GM12801 (cell line): ENCODE data around the gene MFRP.

Source experiments
- TF ChIP-seq, protein P1 (sequence below): IDR thresholded peaks from one replicate; pipeline ENCODE4 v1.5.1; 2011; ENCODE audit warnings: control low read depth; ENCODE audit not compliant: insufficient read length; ENCODE audit errors: extremely low read depth

MFRP gene

DNA sequence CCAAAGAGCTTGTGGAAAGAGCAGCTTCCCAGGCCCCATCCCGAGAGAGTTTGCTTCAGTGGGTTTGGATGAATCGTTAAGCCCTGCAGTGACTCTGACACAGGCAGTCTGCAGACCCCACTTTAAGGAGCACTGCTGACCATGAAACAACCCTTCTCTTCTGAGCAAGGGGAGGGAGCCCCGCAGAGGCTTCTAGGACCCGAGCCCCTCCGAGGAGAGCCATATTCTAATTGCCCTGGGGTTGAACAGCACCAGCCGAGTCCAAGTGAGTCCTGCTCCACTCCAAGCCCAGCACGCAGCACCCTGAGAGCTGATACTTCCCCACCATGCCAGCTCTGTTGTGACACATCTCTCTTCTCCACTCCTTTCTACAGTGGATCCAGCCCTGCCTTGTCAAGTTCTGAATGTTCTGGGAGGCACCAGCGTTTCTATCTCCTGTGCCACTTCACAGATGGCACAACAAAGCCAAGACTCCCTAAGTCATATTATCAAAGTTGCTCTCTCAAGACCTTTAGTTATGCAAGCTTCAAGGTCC lies 24.6 kb upstream of the MFRP start:
- TF ChIP-seq, protein P1, sequence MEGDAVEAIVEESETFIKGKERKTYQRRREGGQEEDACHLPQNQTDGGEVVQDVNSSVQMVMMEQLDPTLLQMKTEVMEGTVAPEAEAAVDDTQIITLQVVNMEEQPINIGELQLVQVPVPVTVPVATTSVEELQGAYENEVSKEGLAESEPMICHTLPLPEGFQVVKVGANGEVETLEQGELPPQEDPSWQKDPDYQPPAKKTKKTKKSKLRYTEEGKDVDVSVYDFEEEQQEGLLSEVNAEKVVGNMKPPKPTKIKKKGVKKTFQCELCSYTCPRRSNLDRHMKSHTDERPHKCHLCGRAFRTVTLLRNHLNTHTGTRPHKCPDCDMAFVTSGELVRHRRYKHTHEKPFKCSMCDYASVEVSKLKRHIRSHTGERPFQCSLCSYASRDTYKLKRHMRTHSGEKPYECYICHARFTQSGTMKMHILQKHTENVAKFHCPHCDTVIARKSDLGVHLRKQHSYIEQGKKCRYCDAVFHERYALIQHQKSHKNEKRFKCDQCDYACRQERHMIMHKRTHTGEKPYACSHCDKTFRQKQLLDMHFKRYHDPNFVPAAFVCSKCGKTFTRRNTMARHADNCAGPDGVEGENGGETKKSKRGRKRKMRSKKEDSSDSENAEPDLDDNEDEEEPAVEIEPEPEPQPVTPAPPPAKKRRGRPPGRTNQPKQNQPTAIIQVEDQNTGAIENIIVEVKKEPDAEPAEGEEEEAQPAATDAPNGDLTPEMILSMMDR, result no peak

DNA sequence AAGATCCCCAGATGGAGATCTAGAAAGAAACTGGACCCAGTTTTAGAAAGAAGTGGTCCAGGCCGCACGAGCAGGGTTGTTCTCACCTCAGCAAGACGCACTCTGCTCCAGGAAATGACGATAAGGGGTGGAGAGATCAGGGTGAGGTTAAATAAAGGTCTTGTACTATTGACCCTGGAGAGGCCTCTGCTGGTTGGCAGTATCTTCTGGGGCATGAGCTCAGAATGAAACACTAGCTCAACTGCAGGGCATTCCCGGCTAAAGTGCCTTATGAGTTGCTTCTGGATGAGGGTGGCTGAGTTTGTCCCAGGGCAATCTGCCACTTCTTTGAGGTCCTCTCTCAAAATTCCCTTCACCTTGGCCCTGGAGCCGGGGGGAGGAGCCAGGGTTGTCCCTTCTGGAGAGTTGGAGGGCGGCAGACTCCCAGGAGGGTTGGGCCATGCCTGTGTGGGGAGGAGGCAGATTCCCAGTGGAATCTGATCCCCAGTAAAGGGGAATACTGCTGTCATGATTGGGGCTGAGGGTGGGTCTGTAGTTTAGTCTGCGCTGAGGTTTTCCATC lies 24.1 kb upstream of the MFRP start:
- TF ChIP-seq, protein P1, result no peak

DNA sequence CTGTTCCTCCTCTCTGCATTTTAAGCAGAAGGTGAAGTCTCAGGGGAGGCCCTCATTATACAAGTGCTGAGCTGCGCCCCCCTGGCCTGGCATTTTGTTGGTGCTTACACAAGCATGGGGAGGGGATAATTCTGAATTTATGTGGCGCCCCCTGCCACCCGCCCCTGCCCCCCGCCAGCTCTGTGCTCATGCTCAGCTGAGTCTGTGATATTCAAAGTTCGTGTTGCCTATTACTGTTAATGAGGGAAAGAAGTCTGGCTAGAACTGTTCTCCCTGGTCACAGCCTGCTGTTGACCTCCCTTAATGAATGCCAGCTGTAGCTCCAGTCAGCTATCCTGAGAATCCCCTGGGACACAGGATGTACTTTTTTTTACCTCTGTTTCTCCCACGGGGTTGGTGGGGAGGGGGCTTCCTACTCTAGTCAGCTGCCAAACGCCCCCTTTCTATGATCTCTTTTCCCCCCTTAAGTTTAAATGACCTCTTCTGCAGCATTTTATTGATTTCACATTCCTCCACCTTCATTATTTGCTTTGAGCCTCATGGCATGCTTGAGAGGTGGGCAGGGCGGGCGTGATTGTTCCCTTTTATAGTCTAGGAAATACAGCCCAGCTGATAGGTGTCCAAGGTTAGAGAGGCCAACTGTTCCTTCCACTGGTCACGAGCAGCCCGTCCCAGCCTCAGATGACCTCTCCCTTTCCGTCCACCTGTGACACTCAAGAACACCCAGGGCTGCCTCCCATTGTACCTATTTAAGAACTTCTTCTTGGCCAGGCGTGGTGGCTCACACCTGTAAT lies 22.8 kb upstream of the MFRP start:
- TF ChIP-seq, protein P1, result no peak

DNA sequence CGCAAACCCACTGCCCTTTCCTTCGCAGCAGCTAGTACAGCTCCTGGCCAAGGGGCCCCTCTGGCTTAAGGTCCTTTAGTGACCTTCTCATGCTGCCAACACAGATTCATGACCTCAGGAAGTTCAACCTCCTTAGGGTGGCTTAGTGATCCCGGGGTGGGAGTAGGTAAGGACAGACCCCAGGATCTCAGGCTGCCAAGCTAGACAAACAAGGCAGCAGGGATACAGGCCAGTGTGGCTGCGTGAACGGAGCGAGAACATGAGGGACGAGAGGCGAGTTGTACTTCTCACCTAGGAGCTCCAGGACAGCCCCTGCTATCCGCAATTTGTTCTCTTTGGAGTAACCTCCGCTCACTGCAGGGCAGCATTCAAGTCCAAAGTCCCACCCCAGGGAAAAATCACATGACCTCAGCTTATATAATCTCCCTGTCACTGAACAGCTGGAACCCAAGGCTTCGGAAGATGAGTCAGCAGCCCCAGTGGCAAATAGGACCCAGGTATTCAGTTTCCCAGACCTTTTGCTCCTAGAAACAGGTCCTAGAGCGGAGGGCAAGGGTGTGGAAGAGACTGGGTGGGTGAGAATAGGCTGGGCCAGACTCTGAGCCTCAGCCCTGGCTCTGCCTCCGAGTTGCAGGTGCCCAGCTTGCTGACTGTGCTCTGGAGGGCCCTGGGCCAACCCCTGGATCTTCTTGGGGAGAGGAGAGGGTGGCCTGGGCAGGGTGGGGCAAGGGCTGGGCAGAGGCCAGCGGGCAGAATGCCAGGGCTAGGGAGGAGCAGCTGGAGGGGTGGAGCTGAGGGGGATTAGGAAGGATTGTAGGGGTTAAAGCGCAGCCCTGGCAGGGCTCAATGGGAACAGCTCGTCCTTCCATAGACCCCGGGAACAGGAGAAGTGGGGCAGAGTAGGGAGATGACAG lies 21.9 kb upstream of the MFRP start:
- TF ChIP-seq, protein P1, result no peak

DNA sequence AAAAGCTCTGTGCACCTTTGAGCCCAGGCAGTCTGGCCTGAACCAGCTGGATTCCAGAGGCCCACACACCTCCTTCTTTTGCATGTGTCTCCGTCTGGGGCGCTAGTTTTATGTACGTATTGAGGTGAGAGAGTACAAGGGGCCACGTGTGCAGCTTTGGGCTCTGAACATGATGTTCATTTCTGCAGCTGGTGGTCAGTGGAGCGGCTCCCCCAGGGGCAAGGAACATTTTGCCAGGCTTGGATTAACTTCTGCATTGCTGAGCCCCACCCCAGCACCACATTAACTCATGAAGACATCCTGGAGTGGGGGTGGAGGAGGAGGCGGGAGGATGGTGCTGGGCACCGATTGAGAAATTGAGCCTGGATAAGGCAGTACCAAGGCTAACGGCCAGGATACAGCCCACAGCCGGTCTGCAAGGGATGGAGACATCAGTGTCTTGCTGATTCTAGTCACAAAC lies 21.2 kb upstream of the MFRP start:
- TF ChIP-seq, protein P1, result no peak

DNA sequence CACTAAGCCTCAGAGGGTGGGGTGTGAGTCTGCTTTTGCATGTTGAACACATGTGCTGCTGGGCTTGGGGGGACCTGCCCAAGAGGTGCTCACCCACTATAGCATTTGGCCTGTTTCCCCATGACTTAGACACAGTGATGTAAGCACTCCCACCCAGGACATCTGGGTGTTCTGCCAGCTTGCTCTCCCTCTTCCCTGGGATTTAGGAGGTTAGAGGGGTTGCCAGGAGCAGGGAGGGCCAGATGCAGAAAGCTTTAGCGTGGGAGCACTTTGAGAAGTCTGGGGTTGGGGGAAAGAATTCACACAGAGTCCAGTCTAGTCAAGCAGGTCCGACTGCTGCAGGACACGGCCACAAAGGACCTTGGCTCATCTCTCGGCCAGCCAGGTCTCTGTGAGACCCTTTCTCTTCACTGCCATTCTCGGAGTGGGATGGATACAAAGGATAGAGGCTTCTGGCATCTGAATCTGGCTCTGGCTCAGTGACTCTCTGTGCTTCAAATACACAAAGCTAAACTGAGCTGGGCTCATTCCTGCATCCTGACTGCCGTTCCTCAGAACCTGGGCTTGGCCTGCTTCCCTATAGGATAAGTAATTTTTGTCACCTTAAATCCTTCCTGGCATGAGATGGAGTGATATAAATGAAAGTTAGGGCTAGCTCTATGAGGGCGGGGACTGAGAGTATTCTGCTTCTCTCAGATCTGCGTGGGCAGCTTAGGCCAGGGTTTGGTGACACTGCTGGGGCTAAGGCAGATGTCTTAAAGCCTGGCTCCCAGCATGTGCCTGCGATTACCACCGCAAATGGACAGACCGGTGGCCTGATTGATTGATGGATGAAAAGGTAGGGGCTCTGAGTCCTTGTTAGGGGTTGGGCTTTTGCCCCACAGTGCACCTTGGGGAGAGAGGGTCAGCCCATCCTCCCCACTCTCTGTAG lies 20.4 kb upstream of the MFRP start:
- TF ChIP-seq, protein P1, result no peak
